Measurements from ENCODE around the gene TJP1.
"Not testable (repeated sequence)": the region's sequence is repeated elsewhere in the genome, so short reads cannot be mapped to it uniquely, and the experiment has no call there.

Gene TJP1

GRCh38 chr15:29789871-29790270, 32.4 kb downstream of the TJP1 start:
- TF ChIP-seq, protein P1, sequence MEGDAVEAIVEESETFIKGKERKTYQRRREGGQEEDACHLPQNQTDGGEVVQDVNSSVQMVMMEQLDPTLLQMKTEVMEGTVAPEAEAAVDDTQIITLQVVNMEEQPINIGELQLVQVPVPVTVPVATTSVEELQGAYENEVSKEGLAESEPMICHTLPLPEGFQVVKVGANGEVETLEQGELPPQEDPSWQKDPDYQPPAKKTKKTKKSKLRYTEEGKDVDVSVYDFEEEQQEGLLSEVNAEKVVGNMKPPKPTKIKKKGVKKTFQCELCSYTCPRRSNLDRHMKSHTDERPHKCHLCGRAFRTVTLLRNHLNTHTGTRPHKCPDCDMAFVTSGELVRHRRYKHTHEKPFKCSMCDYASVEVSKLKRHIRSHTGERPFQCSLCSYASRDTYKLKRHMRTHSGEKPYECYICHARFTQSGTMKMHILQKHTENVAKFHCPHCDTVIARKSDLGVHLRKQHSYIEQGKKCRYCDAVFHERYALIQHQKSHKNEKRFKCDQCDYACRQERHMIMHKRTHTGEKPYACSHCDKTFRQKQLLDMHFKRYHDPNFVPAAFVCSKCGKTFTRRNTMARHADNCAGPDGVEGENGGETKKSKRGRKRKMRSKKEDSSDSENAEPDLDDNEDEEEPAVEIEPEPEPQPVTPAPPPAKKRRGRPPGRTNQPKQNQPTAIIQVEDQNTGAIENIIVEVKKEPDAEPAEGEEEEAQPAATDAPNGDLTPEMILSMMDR (IDR thresholded peaks at IDR 0.05; ENCODE audit: low read length, missing control alignments): no peak
- no peak overlapping the region for H3K4me3 ChIP-seq (replicated peaks; ENCODE audit: low read depth, low read length)
- no peak for DNase-seq (ENCODE audit: low read depth)

DNA sequence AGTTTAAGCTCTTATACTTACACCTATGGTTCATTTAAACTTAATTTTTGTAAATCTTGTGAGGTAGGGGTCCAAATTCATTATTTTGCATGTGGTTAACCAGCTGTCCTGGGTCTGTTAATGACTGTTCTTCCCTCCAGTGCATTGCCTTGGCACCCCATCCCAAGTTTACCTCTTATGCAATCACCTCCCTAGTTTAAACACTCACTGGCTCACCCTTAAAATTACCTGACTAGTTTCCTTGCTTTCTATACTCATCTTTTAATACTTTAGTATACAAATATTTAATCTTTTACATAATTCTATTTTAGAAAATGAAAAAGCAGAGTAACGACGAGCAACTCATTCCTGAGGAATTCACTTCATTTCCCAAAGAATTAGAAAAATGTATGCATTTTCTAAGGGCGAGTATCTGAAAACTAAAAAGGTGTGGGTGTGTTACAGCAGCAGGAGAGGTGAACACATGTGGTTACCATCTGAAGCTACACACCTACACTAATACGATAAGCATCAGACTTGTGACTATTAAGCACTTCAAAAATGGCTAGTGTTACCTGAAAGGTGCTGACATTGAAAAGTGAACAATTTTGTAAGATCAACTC, 33.7 kb downstream of the TJP1 start:
- no peak for DNase-seq (ENCODE audit: low read depth)
- no peak overlapping the region for H3K4me3 ChIP-seq (replicated peaks; ENCODE audit: low read depth, low read length)
- TF ChIP-seq, protein P1 (IDR thresholded peaks at IDR 0.05; ENCODE audit: low read length, missing control alignments): no peak

DNA sequence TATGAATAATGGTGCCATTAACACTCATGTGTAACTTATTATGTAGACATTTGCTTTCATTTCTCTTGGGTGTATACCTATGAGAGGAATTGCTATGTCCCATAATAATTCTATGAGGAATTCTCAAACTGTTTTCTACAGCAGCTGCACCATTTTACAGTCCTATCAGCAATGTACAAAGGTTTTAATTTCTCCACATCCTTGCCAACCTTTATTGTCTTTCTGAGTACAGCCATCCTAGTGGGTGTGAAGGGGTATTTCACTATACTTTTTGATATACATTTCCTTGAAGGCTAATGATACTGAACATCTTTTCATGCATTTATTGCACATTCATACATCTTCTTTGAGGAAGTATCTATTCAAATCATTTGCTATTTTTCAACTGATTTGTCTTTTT, 34.5 kb downstream of the TJP1 start:
- H3K4me3 ChIP-seq (replicated peaks; ENCODE audit: low read depth, low read length): no peak overlapping the region
- no peak for DNase-seq (ENCODE audit: low read depth)
- TF ChIP-seq, protein P1 (IDR thresholded peaks at IDR 0.05; ENCODE audit: low read length, missing control alignments): no peak

DNA sequence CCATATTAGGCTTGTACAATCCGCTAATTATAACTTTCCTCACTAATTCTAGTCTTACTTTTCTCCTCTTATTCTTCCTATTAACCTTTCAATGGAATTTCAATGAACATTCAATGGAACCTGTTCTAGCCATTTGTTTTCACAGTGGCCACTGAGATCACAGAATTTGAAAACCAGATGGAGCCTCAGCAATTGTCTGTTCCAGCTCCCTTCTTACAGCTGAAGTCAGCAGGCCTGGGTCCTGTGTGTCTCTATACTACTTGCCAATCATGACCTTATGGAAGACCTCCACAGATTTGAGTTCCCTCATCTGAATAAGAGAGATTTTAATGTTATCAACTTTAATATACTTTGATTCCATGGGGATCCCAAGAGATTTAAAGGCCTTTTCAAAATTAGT, 36.6 kb downstream of the TJP1 start:
- TF ChIP-seq, protein P1 (IDR thresholded peaks at IDR 0.05; ENCODE audit: low read length, missing control alignments): no peak
- DNase-seq (ENCODE audit: low read depth): no peak
- H3K4me3 ChIP-seq (replicated peaks; ENCODE audit: low read depth, low read length): no peak overlapping the region

DNA sequence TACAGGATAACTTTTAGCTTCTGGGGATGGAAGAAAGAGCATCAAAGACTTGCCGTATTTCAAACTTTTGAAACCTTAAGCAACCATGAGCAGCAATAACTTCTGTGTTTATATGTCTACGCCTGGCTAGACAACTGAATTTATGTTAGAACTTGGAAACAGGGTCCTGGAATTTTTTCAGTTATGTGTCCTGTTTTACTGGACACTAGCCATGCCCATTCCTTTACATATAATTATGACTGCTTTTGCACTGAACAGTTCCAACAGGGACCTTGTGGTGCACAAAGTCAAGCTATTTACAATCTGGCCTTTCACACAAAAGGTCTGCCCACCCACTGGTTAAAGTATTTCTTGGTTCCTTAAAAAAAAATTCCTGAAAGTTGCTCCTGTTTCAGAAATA, 37.1 kb downstream of the TJP1 start:
- H3K4me3 ChIP-seq (replicated peaks; ENCODE audit: low read depth, low read length): no peak overlapping the region
- TF ChIP-seq, protein P1 (IDR thresholded peaks at IDR 0.05; ENCODE audit: low read length, missing control alignments): no peak
- DNase-seq (ENCODE audit: low read depth): no peak

DNA sequence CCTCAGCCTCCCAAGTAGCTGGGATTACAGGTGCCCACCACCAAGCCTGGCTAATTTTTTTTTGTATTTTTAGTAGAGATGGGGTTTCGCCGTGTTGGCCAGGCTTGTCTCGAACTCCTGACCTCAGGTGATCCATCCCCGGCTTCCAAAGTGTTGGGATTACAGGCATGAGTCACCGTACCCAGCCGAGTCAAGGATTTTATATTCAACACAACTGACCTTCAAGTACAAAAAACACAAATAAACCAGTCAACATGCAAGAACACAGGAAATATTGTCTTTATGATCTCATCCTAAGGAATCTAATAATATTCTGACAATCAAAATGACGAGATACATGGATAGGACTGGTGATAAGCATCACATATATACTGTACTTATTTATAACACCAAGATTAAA, 37.9 kb downstream of the TJP1 start:
- no peak for DNase-seq (ENCODE audit: low read depth)
- TF ChIP-seq, protein P1 (IDR thresholded peaks at IDR 0.05; ENCODE audit: low read length, missing control alignments): no peak
- H3K4me3 ChIP-seq (replicated peaks; ENCODE audit: low read depth, low read length): no peak overlapping the region

DNA sequence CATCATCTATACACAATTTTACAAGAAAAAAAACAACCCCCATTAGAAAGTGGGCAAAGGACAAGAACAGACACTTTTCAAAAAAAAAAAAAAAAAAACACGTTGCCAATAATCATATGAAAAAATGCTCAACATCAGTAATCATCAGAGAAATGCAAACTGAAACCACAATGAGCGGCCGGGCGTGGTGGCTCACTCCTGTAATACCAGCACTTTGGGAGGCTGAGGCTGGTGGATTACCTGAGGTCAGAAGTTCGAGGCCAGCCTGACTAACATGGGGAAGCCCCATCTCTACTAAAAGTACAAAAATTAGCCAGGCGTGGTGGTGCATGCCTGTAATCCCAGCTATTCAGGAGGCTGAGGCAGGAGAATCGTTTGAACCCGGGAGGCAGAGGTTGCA, 39.5 kb downstream of the TJP1 start:
- not testable (repeated sequence) for H3K4me3 ChIP-seq (replicated peaks; ENCODE audit: low read depth, low read length); DNase-seq (ENCODE audit: low read depth)

Measured in fibroblast of pulmonary artery (primary cell).